Liver (tissue), 9 donors: ENCODE data around the gene CRYGC. TPM values are rescaled to one million over a fixed set of nuclear protein-coding genes. Genes with fewer than 3 reads are reported as not detected.

Experiments
- DNase-seq: peaks from one replicate; pipeline ENCODE4 v3.0.0-alpha.2; 2017; ENCODE audit warnings: low spot score
- H3K27ac ChIP-seq, 2 donors: one replicate each; pipeline ENCODE4 v1.7.0; 2013; ENCODE audit warnings: inconsistent platforms in 2 of 2, low read length in 2 of 2, control low read depth in 1 of 2, low read depth in 1 of 2, mild to moderate bottlenecking in 1 of 2
- H3K27me3 ChIP-seq, 4 donors: one replicate each; pipeline versions ENCODE4 v1.6.1 to v1.7.0; 2013; ENCODE audit warnings: low read length in 3 of 4, inconsistent platforms in 1 of 4, mild to moderate bottlenecking in 1 of 4, moderate library complexity in 1 of 4; ENCODE audit not compliant: control insufficient read depth in 4 of 4, insufficient read depth in 4 of 4
- H3K36me3 ChIP-seq, 4 donors: one replicate each; pipeline versions ENCODE4 v1.6.1 to v1.7.0; 2013; ENCODE audit warnings: low read length in 3 of 4, mild to moderate bottlenecking in 3 of 4, low read depth in 1 of 4, moderate library complexity in 1 of 4; ENCODE audit not compliant: control insufficient read depth in 4 of 4, insufficient read depth in 3 of 4
- H3K4me1 ChIP-seq, 4 donors: one replicate each; pipeline versions ENCODE4 v1.6.1 to v1.7.0; 2013; ENCODE audit warnings: low read length in 3 of 4, mild to moderate bottlenecking in 3 of 4, moderate library complexity in 1 of 4; ENCODE audit not compliant: control insufficient read depth in 4 of 4, insufficient read depth in 4 of 4
- H3K4me3 ChIP-seq, 3 donors: one replicate each; pipeline versions ENCODE4 v1.6.1 to v1.7.0; 2013; ENCODE audit warnings: low read length in 3 of 3, control low read depth in 1 of 3, low read depth in 1 of 3, mild to moderate bottlenecking in 1 of 3
- H3K9ac ChIP-seq, 2 donors: one replicate each; pipeline ENCODE4 v1.7.0; 2013; ENCODE audit warnings: low read length in 2 of 2, mild to moderate bottlenecking in 2 of 2, moderate library complexity in 2 of 2, control low read depth in 1 of 2, low read depth in 1 of 2
- H3K9me3 ChIP-seq, 4 donors: one replicate each; pipeline versions ENCODE4 v1.6.1 to v1.7.0; 2013; ENCODE audit warnings: low read length in 3 of 4; ENCODE audit not compliant: control insufficient read depth in 4 of 4
- EGR1 ChIP-seq, 2 donors: IDR thresholded peaks; 2 replicates each; pipeline ENCODE4 v1.6.1; 2016 to 2018; ENCODE audit warnings: antibody characterized with exemption in 2 of 2, low read depth in 2 of 2
- FOXA1 ChIP-seq: IDR thresholded peaks from 2 replicates; pipeline ENCODE4 v1.6.1; 2016; ENCODE audit warnings: antibody characterized with exemption
- FOXA2 ChIP-seq: IDR thresholded peaks from 2 replicates; pipeline ENCODE4 v1.6.1; 2016; ENCODE audit warnings: antibody characterized with exemption
- GABPA ChIP-seq, 2 donors: IDR thresholded peaks in 1 of 2; conservative IDR thresholded peaks in 1 of 2; 2 replicates each; pipeline ENCODE4 v1.6.1; 2016; ENCODE audit warnings: antibody characterized with exemption in 2 of 2, mild to moderate bottlenecking in 1 of 2, moderate library complexity in 1 of 2
- HNF4A ChIP-seq, 2 donors: conservative IDR thresholded peaks; 2 replicates each; pipeline ENCODE4 v1.6.1; 2016; ENCODE audit warnings: antibody characterized with exemption in 2 of 2, mild to moderate bottlenecking in 2 of 2
- JUND ChIP-seq, 2 donors: IDR thresholded peaks; 2 replicates each; pipeline ENCODE4 v1.6.1; 2016; ENCODE audit warnings: antibody characterized with exemption in 2 of 2
- NR2F2 ChIP-seq: IDR thresholded peaks from 2 replicates; pipeline ENCODE4 v1.6.1; 2016; ENCODE audit warnings: antibody characterized with exemption
- RAD21 ChIP-seq, 2 donors: IDR thresholded peaks; 2 replicates each; pipeline ENCODE4 v1.6.1; 2016; ENCODE audit warnings: antibody characterized with exemption in 2 of 2, mild to moderate bottlenecking in 2 of 2
- RXRA ChIP-seq, 2 donors: IDR thresholded peaks; 2 replicates each; pipeline ENCODE4 v1.6.1; 2017 to 2018; ENCODE audit warnings: antibody characterized with exemption in 2 of 2, mild to moderate bottlenecking in 1 of 2
- SP1 ChIP-seq: IDR thresholded peaks from 2 replicates; pipeline ENCODE4 v1.6.1; 2018; ENCODE audit warnings: antibody characterized with exemption, mild to moderate bottlenecking
- TAF1 ChIP-seq: conservative IDR thresholded peaks from 2 replicates; pipeline ENCODE4 v1.6.1; 2016; ENCODE audit warnings: antibody characterized with exemption, mild to moderate bottlenecking
- YY1 ChIP-seq: IDR thresholded peaks from 2 replicates; pipeline ENCODE4 v1.6.1; 2016; ENCODE audit warnings: antibody characterized with exemption, mild to moderate bottlenecking
- WGBS: extraction: QIAGEN DNeasy Blood & Tissue Kit; methylation state at CpG from one replicate; pipeline ENCODE4 v1.1.7; 2013; 5-methylcytosine and 5-hydroxymethylcytosine counted together
- polyA plus RNA-seq, 2 donors: library from polyadenylated mRNA; stranded (reverse) in 1 of 2; unstranded in 1 of 2; fragments of 200-250 nt in 1 of 2; fragments of >200 nt in 1 of 2; fragmentation: Nextera tagmentation in 1 of 2; extraction: Ambion mirVana in 1 of 2; gene quantifications; one replicate each; pipeline versions ENCODE4 v1.2.1 to v1.2.3, GENCODE V29; 2013 to 2015
- total RNA-seq, 2 donors: library from RNA; depleted of rRNA; stranded (reverse); fragments of >200 nt; gene quantifications; one replicate each; pipeline ENCODE4 v1.2.3, GENCODE V29; 2014
- TF ChIP-seq, protein P1 (sequence below): IDR thresholded peaks from 2 replicates; pipeline ENCODE4 v1.6.1; 2016; ENCODE audit warnings: antibody characterized with exemption, mild to moderate bottlenecking
- TF ChIP-seq, protein P2 (sequence below): IDR thresholded peaks from 2 replicates; pipeline ENCODE4 v1.6.1; 2016; ENCODE audit warnings: antibody characterized with exemption
- TF ChIP-seq, protein P3 (sequence below): fragments of 150-350 bp; IDR thresholded peaks from 2 replicates; pipeline ENCODE4 v1.5.1; 2017; ENCODE audit warnings: improper control_type of control experiment, low read depth, low read length; ENCODE audit not compliant: missing input control
- TF ChIP-seq, protein P4 (sequence below): IDR thresholded peaks from 2 replicates; pipeline ENCODE4 v1.6.1; 2016; ENCODE audit warnings: antibody characterized with exemption
- TF ChIP-seq, protein P5 (sequence below): IDR thresholded peaks from 2 replicates; pipeline ENCODE4 v1.6.1; 2016; ENCODE audit warnings: antibody characterized with exemption
- donor health status: healthy.
- donor health status: healthy.
- donor health status: healthy.
- donor health status: healthy.
- donor health status: healthy.

Gene CRYGC
- total and polyA plus RNA-seq, 4 donors: not detected

DNA sequence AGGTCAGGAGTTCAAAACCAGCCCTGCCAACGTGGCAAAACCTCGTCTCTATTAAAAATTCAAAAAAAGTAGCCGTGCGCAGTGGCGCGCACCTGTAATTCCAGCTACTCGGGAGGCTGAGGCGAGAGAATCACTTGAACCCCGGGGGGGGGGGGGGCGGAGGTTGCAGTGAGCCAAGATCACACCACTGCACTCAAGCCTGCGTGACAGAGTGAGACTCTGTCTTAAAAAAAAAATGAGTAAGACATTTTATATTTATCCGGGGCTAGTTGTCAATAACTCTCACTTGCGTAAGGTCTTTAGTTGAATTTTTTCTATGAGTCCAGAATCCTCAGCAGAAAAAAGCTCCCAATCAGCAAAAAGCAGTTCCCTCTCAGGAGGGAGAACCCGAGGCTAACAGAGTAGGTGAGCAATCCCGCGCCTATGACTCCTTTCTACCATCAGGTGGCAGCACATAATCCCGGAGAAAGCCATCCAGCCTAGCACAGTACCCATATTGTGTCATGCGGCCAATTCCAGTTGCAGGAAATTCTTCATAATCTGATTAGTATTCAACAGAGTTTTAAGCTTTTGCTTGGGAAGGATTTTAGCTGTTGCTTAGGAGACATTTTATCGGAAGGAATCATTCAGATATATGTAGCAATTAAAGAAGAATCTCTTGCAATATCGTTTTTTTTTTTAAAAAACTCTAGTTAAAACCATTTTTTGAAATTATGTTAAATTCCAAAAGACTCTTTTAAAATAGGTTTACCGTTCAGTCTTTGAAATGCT, 45.6 kb upstream of the CRYGC start (continued):
- TF ChIP-seq, protein P1, sequence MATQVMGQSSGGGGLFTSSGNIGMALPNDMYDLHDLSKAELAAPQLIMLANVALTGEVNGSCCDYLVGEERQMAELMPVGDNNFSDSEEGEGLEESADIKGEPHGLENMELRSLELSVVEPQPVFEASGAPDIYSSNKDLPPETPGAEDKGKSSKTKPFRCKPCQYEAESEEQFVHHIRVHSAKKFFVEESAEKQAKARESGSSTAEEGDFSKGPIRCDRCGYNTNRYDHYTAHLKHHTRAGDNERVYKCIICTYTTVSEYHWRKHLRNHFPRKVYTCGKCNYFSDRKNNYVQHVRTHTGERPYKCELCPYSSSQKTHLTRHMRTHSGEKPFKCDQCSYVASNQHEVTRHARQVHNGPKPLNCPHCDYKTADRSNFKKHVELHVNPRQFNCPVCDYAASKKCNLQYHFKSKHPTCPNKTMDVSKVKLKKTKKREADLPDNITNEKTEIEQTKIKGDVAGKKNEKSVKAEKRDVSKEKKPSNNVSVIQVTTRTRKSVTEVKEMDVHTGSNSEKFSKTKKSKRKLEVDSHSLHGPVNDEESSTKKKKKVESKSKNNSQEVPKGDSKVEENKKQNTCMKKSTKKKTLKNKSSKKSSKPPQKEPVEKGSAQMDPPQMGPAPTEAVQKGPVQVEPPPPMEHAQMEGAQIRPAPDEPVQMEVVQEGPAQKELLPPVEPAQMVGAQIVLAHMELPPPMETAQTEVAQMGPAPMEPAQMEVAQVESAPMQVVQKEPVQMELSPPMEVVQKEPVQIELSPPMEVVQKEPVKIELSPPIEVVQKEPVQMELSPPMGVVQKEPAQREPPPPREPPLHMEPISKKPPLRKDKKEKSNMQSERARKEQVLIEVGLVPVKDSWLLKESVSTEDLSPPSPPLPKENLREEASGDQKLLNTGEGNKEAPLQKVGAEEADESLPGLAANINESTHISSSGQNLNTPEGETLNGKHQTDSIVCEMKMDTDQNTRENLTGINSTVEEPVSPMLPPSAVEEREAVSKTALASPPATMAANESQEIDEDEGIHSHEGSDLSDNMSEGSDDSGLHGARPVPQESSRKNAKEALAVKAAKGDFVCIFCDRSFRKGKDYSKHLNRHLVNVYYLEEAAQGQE: no peak
- TF ChIP-seq GABPA (IDR thresholded peaks at IDR 0.05 in 1 of 2, conservative IDR thresholded peaks at IDR 0.05 in 1 of 2) (no peak), FOXA1 (no peak)
- TF ChIP-seq, protein P2, sequence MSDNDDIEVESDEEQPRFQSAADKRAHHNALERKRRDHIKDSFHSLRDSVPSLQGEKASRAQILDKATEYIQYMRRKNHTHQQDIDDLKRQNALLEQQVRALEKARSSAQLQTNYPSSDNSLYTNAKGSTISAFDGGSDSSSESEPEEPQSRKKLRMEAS: peak; percentile 35

DNA sequence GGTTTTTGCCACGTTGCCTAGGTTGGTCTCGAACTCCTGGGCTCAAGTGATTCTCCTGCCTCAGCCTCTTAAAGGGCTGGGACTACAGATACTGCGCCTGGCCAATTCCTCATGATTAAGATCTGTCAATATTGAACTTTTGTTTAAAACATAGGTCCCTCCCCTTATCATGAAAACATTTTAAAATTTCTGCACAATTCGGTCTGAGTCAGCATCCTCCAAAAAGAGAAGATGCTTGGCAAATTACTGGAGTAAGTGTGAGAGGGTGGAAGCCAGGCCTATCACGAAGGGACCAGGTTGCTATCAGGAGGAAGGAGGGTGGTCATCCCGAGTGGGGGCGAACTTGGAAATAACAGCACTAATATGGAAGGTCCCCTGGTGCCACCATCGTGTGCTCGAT, 44.5 kb upstream of the CRYGC start:
- WGBS: 85% methylated on average over 9 of the region's 9 CpGs
- Histone ChIP-seq H3K27ac (no peak overlapping the region), H3K27me3 (no peaks in the 10 kb centered on the region), H3K9me3 (no peaks in the 10 kb centered on the region), H3K4me3 (no peak overlapping the region), H3K4me1 (peaks cover 1 to 8% (median 4%) of the 10 kb centered on the region in 4 donors), H3K9ac (no peak overlapping the region), H3K36me3 (no peaks in the 10 kb centered on the region)
- TF ChIP-seq, protein P3, sequence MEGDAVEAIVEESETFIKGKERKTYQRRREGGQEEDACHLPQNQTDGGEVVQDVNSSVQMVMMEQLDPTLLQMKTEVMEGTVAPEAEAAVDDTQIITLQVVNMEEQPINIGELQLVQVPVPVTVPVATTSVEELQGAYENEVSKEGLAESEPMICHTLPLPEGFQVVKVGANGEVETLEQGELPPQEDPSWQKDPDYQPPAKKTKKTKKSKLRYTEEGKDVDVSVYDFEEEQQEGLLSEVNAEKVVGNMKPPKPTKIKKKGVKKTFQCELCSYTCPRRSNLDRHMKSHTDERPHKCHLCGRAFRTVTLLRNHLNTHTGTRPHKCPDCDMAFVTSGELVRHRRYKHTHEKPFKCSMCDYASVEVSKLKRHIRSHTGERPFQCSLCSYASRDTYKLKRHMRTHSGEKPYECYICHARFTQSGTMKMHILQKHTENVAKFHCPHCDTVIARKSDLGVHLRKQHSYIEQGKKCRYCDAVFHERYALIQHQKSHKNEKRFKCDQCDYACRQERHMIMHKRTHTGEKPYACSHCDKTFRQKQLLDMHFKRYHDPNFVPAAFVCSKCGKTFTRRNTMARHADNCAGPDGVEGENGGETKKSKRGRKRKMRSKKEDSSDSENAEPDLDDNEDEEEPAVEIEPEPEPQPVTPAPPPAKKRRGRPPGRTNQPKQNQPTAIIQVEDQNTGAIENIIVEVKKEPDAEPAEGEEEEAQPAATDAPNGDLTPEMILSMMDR: no peak
- TF ChIP-seq HNF4A (conservative IDR thresholded peaks at IDR 0.05) (no peak), YY1 (no peak), FOXA1 (no peak), RXRA (IDR thresholded peaks at IDR 0.05) (no peak), SP1 (no peak), GABPA (IDR thresholded peaks at IDR 0.05 in 1 of 2, conservative IDR thresholded peaks at IDR 0.05 in 1 of 2) (no peak), TAF1 (no peak), JUND (IDR thresholded peaks at IDR 0.05) (no peak), EGR1 (IDR thresholded peaks at IDR 0.05; ENCODE audit: low read depth in 2 of 2) (no peak), FOXA2 (no peak), RAD21 (IDR thresholded peaks at IDR 0.05) (no peak), NR2F2 (no peak)
- TF ChIP-seq, protein P4, sequence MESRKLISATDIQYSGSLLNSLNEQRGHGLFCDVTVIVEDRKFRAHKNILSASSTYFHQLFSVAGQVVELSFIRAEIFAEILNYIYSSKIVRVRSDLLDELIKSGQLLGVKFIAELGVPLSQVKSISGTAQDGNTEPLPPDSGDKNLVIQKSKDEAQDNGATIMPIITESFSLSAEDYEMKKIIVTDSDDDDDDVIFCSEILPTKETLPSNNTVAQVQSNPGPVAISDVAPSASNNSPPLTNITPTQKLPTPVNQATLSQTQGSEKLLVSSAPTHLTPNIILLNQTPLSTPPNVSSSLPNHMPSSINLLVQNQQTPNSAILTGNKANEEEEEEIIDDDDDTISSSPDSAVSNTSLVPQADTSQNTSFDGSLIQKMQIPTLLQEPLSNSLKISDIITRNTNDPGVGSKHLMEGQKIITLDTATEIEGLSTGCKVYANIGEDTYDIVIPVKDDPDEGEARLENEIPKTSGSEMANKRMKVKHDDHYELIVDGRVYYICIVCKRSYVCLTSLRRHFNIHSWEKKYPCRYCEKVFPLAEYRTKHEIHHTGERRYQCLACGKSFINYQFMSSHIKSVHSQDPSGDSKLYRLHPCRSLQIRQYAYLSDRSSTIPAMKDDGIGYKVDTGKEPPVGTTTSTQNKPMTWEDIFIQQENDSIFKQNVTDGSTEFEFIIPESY: no peak
- TF ChIP-seq, protein P2: no peak
- TF ChIP-seq, protein P1: no peak
- TF ChIP-seq, protein P5, sequence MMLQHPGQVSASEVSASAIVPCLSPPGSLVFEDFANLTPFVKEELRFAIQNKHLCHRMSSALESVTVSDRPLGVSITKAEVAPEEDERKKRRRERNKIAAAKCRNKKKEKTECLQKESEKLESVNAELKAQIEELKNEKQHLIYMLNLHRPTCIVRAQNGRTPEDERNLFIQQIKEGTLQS: no peak
- DNase-seq: no peak
